DMS153 treated with DMSO at 0.1 percent for 48 hours (cell line): ENCODE data around the gene PDPR.
"Not testable (repeated sequence)": the region's sequence is repeated elsewhere in the genome, so short reads cannot be mapped to it uniquely, and the experiment has no call there.

Experiments
- DNase-seq: peaks from one replicate; lab custom pipeline; 2025; ENCODE audit not compliant: unreplicated experiment; lab: John Stamatoyannopoulos, UW

Gene PDPR

DNA sequence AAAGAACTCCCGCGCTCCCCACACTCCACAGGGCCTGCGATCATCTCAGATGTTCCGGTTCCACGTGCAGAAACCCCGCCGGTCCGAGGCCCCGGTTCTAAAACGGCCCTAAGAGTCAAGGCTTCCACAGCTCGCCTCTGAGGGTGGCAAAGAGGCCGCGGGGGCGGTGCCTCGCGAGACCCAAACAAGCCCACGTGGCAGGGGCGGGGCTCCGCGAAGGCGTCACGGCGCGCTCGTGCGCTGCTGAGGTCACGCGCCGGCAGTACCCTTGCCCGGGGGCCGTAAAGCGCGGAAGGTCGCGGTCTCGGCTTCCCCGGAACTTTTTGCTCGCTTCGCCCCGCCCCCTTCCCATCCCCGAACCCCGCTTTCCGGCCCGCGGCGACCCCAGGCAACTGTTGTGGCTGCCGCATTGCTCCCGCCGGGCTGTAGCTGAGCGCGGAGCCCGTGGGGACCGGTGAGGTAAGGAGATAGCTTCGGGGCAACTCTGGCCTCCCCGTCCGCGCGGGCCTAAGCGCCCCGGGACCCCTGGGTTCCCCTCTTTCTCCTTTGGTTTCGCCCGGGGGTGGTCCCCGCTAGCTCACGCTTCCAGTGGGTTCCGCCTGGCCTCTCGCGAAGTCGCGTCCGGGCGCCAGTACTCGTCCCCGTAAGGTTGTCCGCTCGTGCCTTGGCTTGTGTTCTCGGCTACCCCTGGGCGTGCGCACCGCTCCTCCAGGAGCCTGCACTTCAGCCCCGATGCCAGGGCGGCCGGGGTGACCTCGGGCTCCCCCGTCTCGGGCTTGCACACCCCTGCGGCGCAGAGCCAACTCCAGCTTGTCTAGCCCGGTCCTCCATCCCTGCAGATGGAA lies at the start of gene PDPR:
TSS of gene PDPR (plus strand) at position 351 of the 845 bp plus-strand sequence. CDS start 6,161 bp downstream, outside the sequence.
- DNase-seq: peak; percentile 47

- not testable (repeated sequence) for DNase-seq
These were observed 49.2 kb upstream of the PDPR start for GRCh38 chr16:70064841-70065370.

GRCh38 chr16:70065376-70065745 lies 48.8 kb upstream of the PDPR start:
- DNase-seq: not testable (repeated sequence)

GRCh38 chr16:70065746-70066658 lies 48.1 kb upstream of the PDPR start:
- peak; percentile 73 for DNase-seq

DNA sequence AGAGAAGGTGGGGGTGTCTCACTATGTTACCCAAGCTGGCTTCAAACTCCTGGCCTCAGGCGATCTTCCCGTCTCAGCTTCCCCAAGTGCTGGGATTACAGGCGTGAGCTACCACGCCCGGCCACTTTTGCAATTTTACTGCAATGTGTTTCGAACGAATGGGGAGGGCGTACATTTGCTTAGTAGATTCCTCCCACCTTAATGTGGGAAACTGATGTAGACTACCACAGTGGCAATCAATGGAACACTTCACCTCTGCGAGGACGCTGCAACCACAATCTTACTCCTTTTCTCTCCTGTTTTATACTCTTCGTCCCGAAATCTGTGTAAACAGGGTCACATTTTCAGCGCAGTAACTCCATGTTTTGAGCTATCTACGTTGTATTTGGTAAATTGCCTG lies 47.4 kb upstream of the PDPR start:
- not testable (repeated sequence) for DNase-seq

DNA sequence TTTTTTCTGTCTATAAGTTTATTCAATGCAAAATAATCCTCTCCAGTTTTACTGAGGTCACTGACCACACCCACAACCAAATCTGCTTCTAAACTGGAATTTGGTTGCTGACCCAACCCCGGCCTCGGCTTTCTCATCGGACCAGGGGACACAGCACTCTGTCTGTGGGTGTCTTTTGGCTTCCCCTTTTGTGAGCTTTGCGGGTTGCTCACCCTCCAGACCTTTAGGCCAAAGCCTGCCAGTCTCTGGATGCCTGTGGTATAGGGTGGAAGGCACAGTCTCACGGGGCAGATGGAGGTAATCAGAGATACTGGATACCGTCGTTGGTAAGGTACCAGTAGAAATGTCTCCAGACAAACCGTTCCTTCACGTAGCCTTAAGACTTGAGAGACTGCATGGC lies 35.1 kb upstream of the PDPR start:
- not testable (repeated sequence) for DNase-seq

DNA sequence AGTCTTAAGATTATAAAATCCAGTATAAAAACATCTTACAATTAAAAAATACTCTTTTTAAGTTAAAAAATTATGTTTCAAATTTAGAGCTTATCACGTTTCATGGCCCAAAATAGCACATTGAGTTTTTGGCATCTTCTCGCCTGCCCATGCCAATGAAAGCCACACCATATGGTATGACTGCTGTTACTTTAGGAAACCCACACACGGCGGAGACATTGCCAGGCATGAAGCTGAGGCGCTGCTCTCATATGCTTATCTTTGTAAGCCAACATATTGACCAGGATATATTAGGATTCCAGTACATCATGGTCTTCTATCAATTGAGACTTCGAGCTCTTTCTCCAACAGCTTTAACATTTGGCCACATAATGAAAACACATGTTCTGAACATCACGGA lies 32.9 kb upstream of the PDPR start:
- DNase-seq: not testable (repeated sequence)

GRCh38 chr16:70083931-70084330 lies 30.2 kb upstream of the PDPR start:
- not testable (repeated sequence) for DNase-seq

- not testable (repeated sequence) for DNase-seq
These were observed 26.0 kb upstream of the PDPR start for GRCh38 chr16:70088160-70088559.

- DNase-seq: not testable (repeated sequence)
These were observed 25.3 kb upstream of the PDPR start for GRCh38 chr16:70088877-70089276.

DNA sequence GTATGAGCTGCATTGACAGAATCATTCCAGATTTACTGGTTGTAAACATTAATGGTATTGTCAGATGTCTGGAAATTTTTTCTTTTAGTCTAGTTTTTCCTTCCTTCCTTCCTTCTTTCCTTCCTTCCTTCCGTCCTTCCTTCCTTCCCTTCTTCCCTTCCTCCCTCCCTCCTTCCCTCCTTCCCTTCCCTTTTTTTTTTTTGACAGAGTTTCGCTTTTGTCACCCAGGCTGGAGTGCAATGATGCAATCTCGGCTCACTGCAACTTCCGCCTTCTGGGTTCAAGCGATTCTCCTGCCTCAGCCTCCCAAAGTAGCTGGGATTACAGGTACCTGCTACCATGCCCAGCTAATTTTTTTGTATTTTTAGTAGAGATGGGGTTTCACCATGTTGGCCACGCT lies 24.8 kb upstream of the PDPR start:
- DNase-seq: not testable (repeated sequence)

- not testable (repeated sequence) for DNase-seq
These were observed 23.0 kb upstream of the PDPR start for GRCh38 chr16:70091104-70091503.

DNA sequence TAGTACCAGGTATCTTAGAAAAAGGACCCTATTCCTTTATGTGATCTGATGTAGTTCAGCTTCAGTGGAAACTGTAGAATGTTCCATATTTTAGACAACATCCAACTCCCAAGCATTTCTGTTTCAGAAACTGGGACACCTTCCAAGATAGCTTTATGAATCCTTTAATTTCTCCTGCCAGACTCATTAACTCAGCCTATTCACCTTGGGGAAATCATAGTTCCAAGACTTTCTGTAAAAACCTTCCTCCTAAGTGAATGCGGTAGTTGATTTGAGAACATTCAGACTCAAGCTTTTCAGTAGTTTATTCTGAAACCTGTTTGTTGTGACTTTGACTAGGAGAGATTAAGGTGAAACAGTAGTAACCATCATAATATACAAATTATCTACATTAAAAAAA lies 20.0 kb upstream of the PDPR start:
- not testable (repeated sequence) for DNase-seq

DNA sequence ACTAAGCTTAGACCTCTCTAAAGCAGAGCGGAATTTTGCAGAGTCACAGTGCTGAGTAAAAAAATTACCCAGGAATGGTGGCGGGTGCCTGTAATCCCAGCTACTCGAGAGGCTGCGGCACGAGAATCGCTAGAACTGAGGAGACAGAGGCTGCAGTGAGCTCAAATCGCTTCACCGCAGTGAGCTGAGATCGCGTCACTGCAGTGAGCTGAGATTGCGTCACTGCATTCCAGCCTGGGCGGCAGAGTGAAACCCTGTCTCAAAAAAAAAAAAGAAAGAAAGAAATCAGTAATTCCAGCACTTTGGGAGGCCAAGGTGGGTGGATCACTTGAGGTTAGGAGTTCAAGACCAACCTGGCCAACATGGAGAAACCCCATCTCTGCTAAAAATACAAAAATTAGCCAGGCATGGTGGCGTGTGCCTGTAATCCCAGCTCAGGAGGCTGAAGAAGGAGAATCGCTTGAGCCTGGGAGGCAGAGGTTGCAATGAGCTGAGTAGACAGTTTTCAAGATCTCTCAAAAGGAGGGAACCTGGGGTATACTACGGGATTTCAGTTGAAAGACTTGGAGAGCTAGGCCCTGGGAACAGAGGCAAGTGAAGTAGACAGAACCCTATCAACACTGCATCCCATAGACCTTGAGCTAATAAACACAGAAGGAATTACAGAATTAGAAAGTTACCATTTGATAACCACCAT lies 4.4 kb upstream of the PDPR start:
- DNase-seq: not testable (repeated sequence)

- DNase-seq: not testable (repeated sequence)
These were observed 2.0 kb upstream of the PDPR start for GRCh38 chr16:70112162-70112561.

DNA sequence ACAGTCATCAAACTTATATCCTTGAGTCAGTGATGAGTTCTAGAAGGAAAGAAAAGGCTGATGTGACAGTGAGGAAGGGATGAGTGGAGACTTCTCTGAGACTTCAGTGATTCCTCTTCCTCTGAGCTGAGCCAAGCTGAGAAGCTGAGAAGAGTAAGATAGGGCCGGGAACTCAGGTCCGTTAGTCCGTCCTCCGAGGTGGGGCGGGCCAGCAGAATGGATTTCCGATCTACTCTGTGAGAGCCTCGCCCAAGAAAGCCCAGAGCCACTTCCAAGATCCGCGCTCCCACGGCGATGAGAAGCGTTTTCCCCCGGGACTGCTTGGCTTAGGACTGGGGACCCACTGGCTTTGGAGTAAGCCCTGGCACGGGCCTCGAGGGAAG lies 542 bp upstream of the PDPR start:
- DNase-seq: not testable (repeated sequence)

DNA sequence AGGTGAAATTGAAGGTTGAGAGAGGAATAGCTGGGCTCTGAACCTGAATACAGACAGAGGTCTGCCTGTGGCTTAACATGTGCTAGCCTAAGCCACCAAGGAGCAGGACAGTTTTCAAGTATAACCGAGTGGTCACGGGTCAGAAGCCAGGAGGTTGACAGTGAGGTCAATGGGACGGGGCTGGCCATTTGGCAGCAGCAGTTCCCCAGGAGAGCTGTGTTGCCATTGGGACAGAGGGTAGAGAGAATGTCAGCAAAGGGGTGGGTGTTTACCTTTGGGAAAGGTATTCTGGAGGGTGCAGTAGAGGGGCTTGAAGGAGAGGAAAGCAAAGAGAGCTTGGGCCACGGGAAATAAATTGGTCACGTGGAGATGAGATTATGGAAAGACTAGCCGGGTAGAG lies 4.2 kb downstream of the PDPR start:
- not testable (repeated sequence) for DNase-seq

DNA sequence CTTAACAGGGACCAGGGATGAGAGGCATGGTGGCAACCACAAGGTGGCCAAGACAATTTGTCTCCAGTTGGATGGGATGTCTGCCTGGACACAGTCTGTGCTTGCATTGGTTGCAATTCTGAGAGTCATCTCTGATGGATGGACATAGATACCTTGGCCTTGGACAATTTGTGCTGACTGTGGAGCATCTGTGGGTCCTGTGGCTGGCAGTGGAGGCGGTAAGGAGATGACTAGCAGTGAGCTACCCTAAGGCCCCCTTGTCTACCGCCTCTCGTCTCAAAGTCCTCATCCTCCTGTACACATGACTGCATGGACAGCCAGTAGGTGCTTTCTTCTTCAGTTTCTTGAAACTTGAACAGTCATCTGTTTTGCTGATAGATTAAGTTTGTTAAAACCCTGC lies 4.6 kb downstream of the PDPR start:
- not testable (repeated sequence) for DNase-seq

- not testable (repeated sequence) for DNase-seq
These were observed 6.3 kb downstream of the PDPR start for GRCh38 chr16:70120398-70120797.

DNA sequence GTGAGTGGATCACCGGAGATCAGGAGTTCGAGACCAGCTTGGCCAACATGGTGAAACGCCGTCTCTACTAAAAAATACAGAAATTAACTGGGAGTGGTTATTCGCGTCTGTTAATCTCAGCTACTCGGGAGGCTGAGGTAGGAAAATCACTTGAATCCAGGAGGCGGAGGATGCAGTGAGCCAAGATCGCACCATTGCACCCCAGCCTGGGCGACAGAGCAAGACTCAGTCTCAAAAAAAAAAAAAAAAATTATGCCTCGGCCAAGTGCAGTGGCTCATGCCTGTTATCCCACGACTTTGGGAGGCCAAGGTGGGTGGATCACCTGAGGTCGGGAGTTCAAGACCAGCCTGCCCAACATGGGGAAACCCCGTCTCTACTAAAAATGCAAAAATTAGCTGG lies 9.7 kb downstream of the PDPR start:
- not testable (repeated sequence) for DNase-seq

- not testable (repeated sequence) for DNase-seq
These were observed 12.1 kb downstream of the PDPR start for GRCh38 chr16:70126226-70126625.
